GM19035 (cell line): ENCODE results near the gene L3MBTL4.

ENCODE experiments used
- ATAC-seq: cut with Tn5 transposase; IDR thresholded peaks from one replicate; pipeline ENCODE4 v1.9.1; 2021; ENCODE audit not compliant: unreplicated experiment

L3MBTL4 gene

GRCh38 chr18:5969355-5969988, 445.2 kb downstream of the L3MBTL4 start:
- ATAC-seq, result no peak

DNA sequence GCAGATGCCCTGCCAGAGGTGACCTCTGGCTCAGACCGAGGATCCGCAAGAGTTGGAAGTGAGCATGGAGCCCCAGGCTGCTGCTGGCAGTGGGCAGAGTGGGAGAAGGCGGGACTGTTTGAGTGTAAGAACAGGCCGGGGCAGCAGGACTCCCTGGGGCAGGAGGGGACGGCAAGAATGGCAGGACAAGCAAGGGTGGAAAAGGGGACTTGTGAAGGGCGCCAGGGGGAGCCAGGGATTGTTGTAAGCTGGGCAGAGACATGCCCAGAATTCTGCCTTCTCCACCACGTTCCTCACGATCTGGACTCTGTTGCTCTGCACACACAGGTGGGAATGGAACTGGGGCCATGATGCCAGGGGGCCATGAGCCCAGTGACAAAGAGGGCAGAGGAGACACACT, 447.0 kb downstream of the L3MBTL4 start:
- ATAC-seq, result no peak

GRCh38 chr18:5967007-5967406, 447.7 kb downstream of the L3MBTL4 start:
- no peak for ATAC-seq

GRCh38 chr18:5966514-5966913, 448.2 kb downstream of the L3MBTL4 start:
- ATAC-seq, result no peak

DNA sequence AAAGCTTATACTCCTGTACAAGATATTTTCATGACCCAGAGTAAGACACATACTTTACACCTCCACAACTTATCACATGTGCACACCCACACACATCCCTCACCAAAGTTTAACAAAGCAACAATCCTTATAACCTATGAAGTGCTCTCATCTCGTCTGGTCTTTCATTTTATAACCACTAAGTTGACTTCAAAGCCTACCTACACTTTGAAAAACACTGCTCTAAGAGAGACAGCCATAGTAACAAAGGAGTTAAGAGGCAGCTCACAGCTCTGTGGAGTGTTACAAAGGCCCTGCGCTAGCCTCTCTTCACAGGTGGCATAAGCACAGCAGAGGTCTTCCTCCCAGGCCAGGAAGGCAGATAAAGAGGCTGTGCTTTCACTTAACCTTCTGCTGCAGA, 449.7 kb downstream of the L3MBTL4 start:
- no peak for ATAC-seq

- ATAC-seq, result no peak
Measured at GRCh38 chr18:5964596-5964995, 450.1 kb downstream of the L3MBTL4 start.

GRCh38 chr18:5964108-5964507, 450.6 kb downstream of the L3MBTL4 start:
- no peak for ATAC-seq

GRCh38 chr18:5963267-5963666, 451.4 kb downstream of the L3MBTL4 start:
- ATAC-seq, result no peak

DNA sequence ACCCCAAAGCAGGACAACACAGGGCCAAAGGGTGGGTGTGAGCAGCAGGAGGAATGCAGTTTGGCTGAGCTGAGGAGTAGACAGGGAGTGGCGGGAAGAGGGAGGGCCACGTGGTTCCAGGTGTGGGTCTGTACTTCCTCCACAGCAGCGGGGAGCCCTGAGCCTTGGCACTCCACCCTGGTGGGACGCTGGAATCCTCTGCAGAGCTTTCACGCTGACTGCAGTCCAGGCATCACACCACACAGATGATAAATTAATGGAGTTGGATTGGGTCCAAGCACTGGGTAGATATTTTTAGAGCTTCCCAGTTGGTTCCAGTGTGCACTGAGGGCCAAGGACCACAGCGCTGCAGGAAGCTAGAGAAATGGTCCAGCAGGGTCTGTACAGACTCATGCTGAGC, 452.3 kb downstream of the L3MBTL4 start:
- no peak for ATAC-seq

GRCh38 chr18:5961828-5962150, 452.9 kb downstream of the L3MBTL4 start:
- ATAC-seq, result no peak

DNA sequence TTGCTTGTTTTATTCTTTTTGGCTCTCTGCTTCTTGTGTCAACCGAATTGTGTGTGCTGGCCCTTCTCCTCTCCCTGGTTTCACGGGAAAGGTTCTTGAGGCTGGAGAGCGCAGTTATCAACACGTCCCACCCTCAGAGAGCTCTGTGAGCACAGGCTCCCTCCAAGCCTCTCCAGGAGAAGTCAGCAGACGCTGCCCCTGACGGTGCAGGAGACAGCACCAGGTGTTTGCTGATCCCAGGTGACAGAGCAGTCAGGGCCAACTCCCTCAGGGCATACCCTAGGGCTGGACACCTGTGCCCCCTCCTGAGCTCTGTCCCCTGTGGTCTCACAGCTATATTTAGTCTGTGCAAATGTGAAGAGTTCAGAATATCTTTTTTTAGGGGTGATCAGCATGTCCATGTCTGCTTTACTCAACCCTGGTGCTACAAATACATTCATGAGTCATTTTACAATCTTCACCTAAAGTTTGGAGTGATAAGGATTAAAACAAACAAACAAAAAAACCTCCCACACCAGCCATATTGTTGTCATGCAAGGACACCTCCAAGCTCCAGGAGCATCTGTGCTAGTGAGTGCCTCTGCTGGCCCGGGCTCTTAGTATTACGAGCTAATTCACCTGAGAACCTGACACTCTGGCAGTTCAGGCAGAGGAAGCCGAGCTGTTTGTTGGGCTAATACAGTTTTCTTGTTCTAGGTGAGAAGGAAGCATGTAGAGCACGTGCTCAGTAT, 453.4 kb downstream of the L3MBTL4 start:
- no peak for ATAC-seq

GRCh38 chr18:5958822-5959221, 455.9 kb downstream of the L3MBTL4 start:
- no peak for ATAC-seq

- no peak for ATAC-seq
Measured at GRCh38 chr18:5955861-5956260, 458.9 kb downstream of the L3MBTL4 start.

DNA sequence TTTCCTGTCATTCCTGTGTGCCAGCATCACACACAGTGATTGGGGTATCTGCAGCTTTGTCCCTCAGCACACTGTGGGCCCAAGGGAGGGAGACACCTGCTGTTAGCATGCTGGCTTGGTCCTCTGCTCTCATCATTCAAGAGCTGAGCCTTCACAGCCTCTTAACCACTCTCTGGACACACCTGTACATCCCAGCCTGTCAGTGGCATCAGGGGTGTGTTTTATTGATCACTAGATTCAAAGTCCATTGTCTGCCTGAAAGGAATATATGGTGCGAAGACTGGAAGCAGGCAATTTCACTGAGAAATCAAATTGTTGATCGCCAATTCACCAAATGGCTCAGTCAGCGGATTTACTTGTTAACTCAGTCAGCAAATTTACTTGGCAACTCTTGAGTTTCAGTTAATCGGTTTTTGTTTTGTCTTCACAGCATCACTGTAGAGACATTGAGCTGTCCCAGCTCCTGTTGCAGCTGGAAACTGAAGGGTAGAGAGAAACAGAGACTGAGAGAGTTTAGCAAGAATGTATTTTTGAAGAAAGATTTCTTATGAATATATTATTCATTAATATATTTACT, 463.1 kb downstream of the L3MBTL4 start:
- ATAC-seq, result no peak

- ATAC-seq, result no peak
Measured at GRCh38 chr18:5948781-5949180, 465.9 kb downstream of the L3MBTL4 start.

DNA sequence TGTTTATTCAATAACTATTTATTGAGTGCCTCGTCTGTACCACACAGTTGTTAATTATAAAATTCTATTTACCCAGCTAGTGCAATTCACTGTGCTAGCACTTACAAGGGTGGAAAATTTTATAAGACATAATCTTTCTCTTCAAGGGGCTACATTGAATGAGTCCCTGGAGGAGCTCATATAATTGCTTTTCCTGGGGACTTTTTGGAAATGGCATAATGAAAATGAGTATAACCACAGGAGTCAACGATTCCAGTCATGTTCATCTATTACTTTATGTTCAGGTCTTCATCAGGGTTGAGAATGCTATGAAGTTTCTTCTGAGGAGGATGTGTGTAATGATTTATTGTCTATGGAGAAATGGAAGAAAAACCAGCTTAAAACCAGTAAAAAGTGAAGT, 466.5 kb downstream of the L3MBTL4 start:
- ATAC-seq, result no peak

- no peak for ATAC-seq
Measured at GRCh38 chr18:5944448-5944847, 470.3 kb downstream of the L3MBTL4 start.

DNA sequence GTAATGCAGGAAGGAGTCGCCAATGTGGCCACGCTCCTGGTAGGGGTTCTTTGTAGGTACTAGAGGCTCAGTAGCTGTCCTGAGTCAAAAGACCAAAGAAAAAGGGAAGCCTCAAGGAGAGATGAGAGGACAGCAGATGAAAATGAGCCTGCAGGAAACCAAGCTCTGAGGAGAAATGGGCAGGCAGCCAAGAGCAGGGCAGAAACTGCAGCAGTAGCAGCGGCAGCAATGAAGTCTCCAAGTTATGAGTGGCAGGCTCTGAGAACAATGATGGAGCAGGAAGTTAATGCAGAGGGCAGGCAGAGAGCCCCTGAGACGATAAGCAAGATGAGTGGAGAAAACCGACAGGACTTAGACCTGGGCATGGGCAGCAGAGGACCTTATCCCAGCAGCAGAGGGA, 471.2 kb downstream of the L3MBTL4 start:
- ATAC-seq, result no peak

- ATAC-seq, result no peak
Measured at GRCh38 chr18:5942591-5942990, 472.1 kb downstream of the L3MBTL4 start.

DNA sequence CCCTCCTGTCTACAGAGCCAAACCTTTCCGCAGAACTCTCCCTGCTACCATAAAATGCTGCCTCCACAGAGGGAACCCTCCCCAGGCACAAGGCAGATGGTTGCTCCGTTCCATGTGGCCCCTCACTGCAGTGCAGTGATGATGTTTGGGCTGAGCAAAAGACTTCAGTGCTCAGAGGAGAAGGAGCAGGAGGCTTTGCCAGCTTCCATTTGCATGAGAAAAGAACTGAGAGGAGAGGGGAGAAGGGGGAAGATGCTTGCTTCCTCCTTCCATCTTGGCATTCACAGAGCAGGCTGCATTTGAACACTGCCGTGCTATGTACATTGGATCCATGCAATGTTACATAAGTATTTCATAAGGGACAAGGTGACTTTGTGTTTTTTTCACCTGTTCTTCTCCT, 472.8 kb downstream of the L3MBTL4 start:
- ATAC-seq, result no peak

- no peak for ATAC-seq
Measured at GRCh38 chr18:5939801-5940667, 474.7 kb downstream of the L3MBTL4 start.

GRCh38 chr18:5937795-5938194, 476.9 kb downstream of the L3MBTL4 start:
- no peak for ATAC-seq
